DOHH2 (cell line): ENCODE data around the gene INF2.

Experiments used
- CTCF ChIP-seq: fragments of 200-600 bp; sonication (generic); IDR thresholded peaks from one replicate; pipeline ENCODE4 v1.5.1; 2014; ENCODE audit warnings: antibody characterized with exemption, mild to moderate bottlenecking, low read depth, low read length; ENCODE audit not compliant: poor library complexity, severe bottlenecking
- EZH2phosphoT487 ChIP-seq: fragments of 200-600 bp; sonication (generic); IDR thresholded peaks from 2 replicates; pipeline ENCODE4 v1.6.1; 2017; ENCODE audit warnings: borderline replicate concordance, mild to moderate bottlenecking, antibody characterized with exemption, low read length, moderate library complexity, mixed read lengths

GRCh38 chr14:104715871-104716270 lies 26.5 kb downstream of the INF2 start:
- TF ChIP-seq CTCF (no peak), EZH2phosphoT487 (no peak)
